ENCODE results near the gene ROR2. TPM values are rescaled to one million over a fixed set of nuclear protein-coding genes. Genes with fewer than 3 reads are reported as not detected.

The ROR2 gene
- total RNA-seq, 6 experiments from 2014 or later = 0.09 TPM; not detected in 5

DNA sequence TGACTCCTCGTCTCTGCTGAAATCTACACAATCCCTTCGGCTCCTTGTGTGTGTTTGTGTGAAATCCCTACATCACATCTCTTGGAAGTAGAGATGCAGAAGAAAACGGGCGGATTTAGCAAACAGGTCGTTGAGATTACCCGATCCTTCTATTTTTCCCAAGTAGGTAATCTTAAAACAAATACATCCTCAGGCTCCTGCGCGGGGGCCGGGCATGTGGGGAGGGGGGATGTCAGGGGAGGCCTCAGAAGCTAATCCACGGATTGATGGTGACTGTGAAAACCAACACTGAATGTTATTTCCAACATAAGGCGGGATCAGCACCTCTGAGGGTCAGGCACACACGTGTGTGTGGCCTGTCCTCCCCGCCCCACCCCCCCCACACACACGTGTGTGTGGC, 137.8 kb downstream of the ROR2 start:
- no peak for DNase-seq
- TF ChIP-seq CTCF (IDR thresholded peaks at IDR 0.05) = no peak
- Mint-ChIP-seq H3K36me3 (ENCODE audit: low read depth) (no peaks in the 10 kb centered on the region), H3K9me3 (no peaks in the 10 kb centered on the region), H3K27ac (no peak overlapping the region), H3K4me1 (ENCODE audit: low read depth) (peaks cover 10% of the 10 kb centered on the region), H3K27me3 (ENCODE audit: insufficient read depth) (peaks cover 6% of the 10 kb centered on the region), H3K4me3 (no peak overlapping the region)

DNA sequence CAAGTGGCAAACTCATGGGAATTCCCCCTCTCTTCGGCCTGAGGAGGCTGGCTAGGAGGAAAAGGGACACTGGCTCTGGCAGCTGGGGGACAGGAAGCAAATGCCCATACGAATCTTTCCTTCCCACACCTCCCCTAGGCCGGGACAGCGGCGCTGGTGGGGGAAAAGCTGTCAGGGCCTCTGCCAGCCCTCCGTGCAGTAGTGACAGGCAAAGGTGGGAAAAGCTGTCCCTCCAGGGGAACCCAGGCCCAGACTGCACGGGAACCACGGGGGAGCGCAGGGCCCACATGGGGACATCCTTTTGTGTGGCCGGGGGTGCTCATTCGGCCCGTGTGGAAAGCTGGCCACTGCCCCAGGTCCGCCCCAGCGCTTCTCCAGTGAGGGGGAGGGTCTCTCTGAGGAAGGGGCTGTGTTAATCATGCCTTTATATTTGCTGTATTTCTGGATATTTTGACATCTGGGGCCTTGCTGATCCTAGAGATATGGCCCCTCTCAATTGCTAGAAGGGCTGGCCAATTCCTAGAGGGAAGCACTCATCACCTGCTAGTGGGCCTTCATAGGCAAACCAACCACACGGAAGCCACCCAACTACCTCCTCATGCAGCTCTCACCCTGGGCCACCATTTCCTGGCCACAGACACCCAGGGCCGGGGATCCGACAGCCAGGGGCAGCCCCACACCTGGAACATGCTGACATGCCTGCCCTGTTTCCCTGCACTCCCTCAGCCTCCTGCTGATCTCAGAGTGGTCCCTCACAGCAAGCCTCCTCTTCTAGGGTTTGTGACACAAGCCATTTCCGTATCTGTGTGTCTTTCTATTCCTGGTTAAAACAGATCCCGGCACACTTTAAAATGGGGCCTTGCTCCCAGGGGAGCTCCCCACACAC, 138.8 kb downstream of the ROR2 start:
- H3K4me1 Mint-ChIP-seq (ENCODE audit: low read depth) = peaks cover 10% of the 10 kb centered on the region
- no peak for TF ChIP-seq CTCF (IDR thresholded peaks at IDR 0.05)
- no peaks in the 10 kb centered on the region for H3K36me3 Mint-ChIP-seq (ENCODE audit: low read depth)
- H3K27ac Mint-ChIP-seq = no peak overlapping the region
- no peaks in the 10 kb centered on the region for H3K9me3 Mint-ChIP-seq
- peaks cover 10% of the 10 kb centered on the region for H3K27me3 Mint-ChIP-seq (ENCODE audit: insufficient read depth)
- no peak for DNase-seq
- H3K4me3 Mint-ChIP-seq = no peak overlapping the region

GRCh38 chr9:91810286-91810905, 139.6 kb downstream of the ROR2 start:
- Mint-ChIP-seq H3K9me3 (no peaks in the 10 kb centered on the region), H3K36me3 (ENCODE audit: low read depth) (no peaks in the 10 kb centered on the region), H3K4me1 (ENCODE audit: low read depth) (peaks cover 10% of the 10 kb centered on the region), H3K27me3 (ENCODE audit: insufficient read depth) (peaks cover 10% of the 10 kb centered on the region), H3K27ac (no peak overlapping the region), H3K4me3 (no peak overlapping the region)
- DNase-seq = no peak
- TF ChIP-seq CTCF (IDR thresholded peaks at IDR 0.05) = no peak

GRCh38 chr9:91809581-91810285, 140.3 kb downstream of the ROR2 start:
- H3K36me3 Mint-ChIP-seq (ENCODE audit: low read depth) = no peaks in the 10 kb centered on the region
- peak; percentile 29 for DNase-seq
- no peak overlapping the region for H3K27ac Mint-ChIP-seq
- no peak for TF ChIP-seq CTCF (IDR thresholded peaks at IDR 0.05)
- peaks cover 10% of the 10 kb centered on the region for H3K27me3 Mint-ChIP-seq (ENCODE audit: insufficient read depth)
- peak overlapping the region; percentile 51; the same call in 1 of the 2 replicates for H3K4me3 Mint-ChIP-seq
- no peaks in the 10 kb centered on the region for H3K9me3 Mint-ChIP-seq
- peaks cover 10% of the 10 kb centered on the region for H3K4me1 Mint-ChIP-seq (ENCODE audit: low read depth)

GRCh38 chr9:91807643-91808246, 142.3 kb downstream of the ROR2 start:
- H3K4me3 Mint-ChIP-seq = no peak overlapping the region
- peaks cover 4% of the 10 kb centered on the region for H3K27me3 Mint-ChIP-seq (ENCODE audit: insufficient read depth)
- no peak for DNase-seq
- H3K9me3 Mint-ChIP-seq = no peaks in the 10 kb centered on the region
- H3K36me3 Mint-ChIP-seq (ENCODE audit: low read depth) = no peaks in the 10 kb centered on the region
- no peak for TF ChIP-seq CTCF (IDR thresholded peaks at IDR 0.05)
- H3K27ac Mint-ChIP-seq = no peak overlapping the region
- H3K4me1 Mint-ChIP-seq (ENCODE audit: low read depth) = peaks cover 23% of the 10 kb centered on the region

Data from HFFc6 (cell line).